OCI-LY7 (cell line): ENCODE results near the gene MAPK4. TPM values are rescaled to one million over a fixed set of nuclear protein-coding genes. Genes with fewer than 3 reads are reported as not detected.

Experiments used
- BruUV-seq: library from RNA; stranded (reverse); fragments of 400-500 nt; replicated peaks from 2 replicates; lab custom pipeline; 2021; lab: Mats Ljungman, UMichigan
- CTCF ChIA-PET: fragments of 300-600 bp; sonication (Branson Sonifier 250); formaldehyde crosslinking; loops from one replicate; lab custom pipeline; 2022; ENCODE audit warnings: antibody characterized with exemption; ENCODE audit not compliant: unreplicated experiment; lab: Charles Lee
- POLR2A ChIA-PET: fragments of 300-600 bp; sonication (Branson Sonifier 250); formaldehyde crosslinking; loops from one replicate; lab custom pipeline; 2022; ENCODE audit warnings: antibody characterized with exemption; lab: Charles Lee
- DNase-seq: peaks from one replicate; pipeline ENCODE4 v3.0.0-alpha.2; 2015; ENCODE audit warnings: low spot score
- H2AFZ ChIP-seq: fragments of 200-600 bp; sonication (generic), shearing (Covaris generic); 2 replicates; pipeline ENCODE4 v1.6.1; 2014; ENCODE audit warnings: mild to moderate bottlenecking, antibody characterized with exemption, low read length, moderate library complexity
- H3K27ac ChIP-seq: fragments of 200-600 bp; sonication (generic); 2 replicates; pipeline ENCODE4 v1.5.1; 2014; ENCODE audit warnings: mixed run types, low read depth, mild to moderate bottlenecking, moderate library complexity, low read length, inconsistent platforms; ENCODE audit not compliant: poor library complexity, severe bottlenecking
- H3K36me3 ChIP-seq: fragments of 200-600 bp; sonication (generic); 2 replicates; pipeline ENCODE4 v1.6.1; 2014; ENCODE audit warnings: mild to moderate bottlenecking, antibody characterized with exemption, low read length, moderate library complexity, mixed read lengths; ENCODE audit not compliant: insufficient read depth
- H3K4me1 ChIP-seq: fragments of 200-600 bp; sonication (generic); 2 replicates; pipeline ENCODE4 v1.5.1; 2014; ENCODE audit warnings: mild to moderate bottlenecking, low read length; ENCODE audit not compliant: insufficient read depth, poor library complexity, severe bottlenecking
- H3K4me2 ChIP-seq: fragments of 200-600 bp; sonication (generic); 2 replicates; pipeline ENCODE4 v1.6.1; 2014; ENCODE audit warnings: mild to moderate bottlenecking, low read length
- H3K4me3 ChIP-seq: fragments of 200-600 bp; sonication (generic); 2 replicates; pipeline ENCODE4 v1.5.1; 2014; ENCODE audit warnings: mild to moderate bottlenecking, low read depth, low read length; ENCODE audit not compliant: poor library complexity, severe bottlenecking
- H3K79me2 ChIP-seq: fragments of 200-600 bp; sonication (generic); 2 replicates; pipeline ENCODE4 v1.6.1; 2016; ENCODE audit warnings: low read depth, mild to moderate bottlenecking, low read length, moderate library complexity, mixed read lengths; ENCODE audit not compliant: insufficient read depth
- H3K9me2 ChIP-seq: fragments of 200-600 bp; sonication (generic); 2 replicates; pipeline ENCODE4 v1.6.1; 2016; ENCODE audit warnings: mild to moderate bottlenecking, low read length, mixed read lengths; ENCODE audit not compliant: insufficient read depth
- H3K9me3 ChIP-seq: fragments of 200-600 bp; sonication (generic); 2 replicates; pipeline ENCODE4 v1.6.1; 2014; ENCODE audit warnings: mild to moderate bottlenecking, mixed run types, low read length, mixed read lengths
- H4K20me1 ChIP-seq: fragments of 200-600 bp; sonication (generic); 2 replicates; pipeline ENCODE4 v1.6.1; 2014; ENCODE audit warnings: mild to moderate bottlenecking, antibody characterized with exemption, low read length, moderate library complexity, mixed read lengths; ENCODE audit not compliant: insufficient read depth
- CTCF ChIP-seq: fragments of 200-600 bp; sonication (generic); conservative IDR thresholded peaks from 2 replicates; pipeline ENCODE4 v1.5.1; 2014; ENCODE audit warnings: mild to moderate bottlenecking, antibody characterized with exemption, low read length, moderate library complexity, mixed read lengths
- EZH2phosphoT487 ChIP-seq: fragments of 200-600 bp; sonication (generic); IDR thresholded peaks from 2 replicates; pipeline ENCODE4 v1.6.1; 2018; ENCODE audit warnings: low read depth, borderline replicate concordance, mild to moderate bottlenecking, mixed run types, antibody characterized with exemption, low read length, moderate library complexity, mixed read lengths
- intact Hi-C: fragments of 100-400 bp; cut with micrococcal nuclease; formaldehyde crosslinking; loops from one replicate; pipeline ENCODE4 v1.10.0; 2022; ENCODE audit not compliant: unreplicated experiment
- total RNA-seq, 2 experiments: library from RNA; depleted of rRNA in 1 of 2; stranded (reverse); fragments of >200 nt in 1 of 2; shearing (Covaris generic) in 1 of 2; gene quantifications; 2 replicates each; pipeline ENCODE4 v1.2.3, GENCODE V29; 2014 to 2022

Gene MAPK4
- total RNA-seq, 2 experiments from 2014 or later, result not detected

GRCh38 chr18:50610349-50610748 lies 50.5 kb downstream of the MAPK4 start:
- no peaks in the 10 kb centered on the region for H3K9me2 ChIP-seq
- POLR2A ChIA-PET, result no interaction called here
- no peaks in the 10 kb centered on the region for H3K4me1 ChIP-seq
- no peak overlapping the region for H3K4me3 ChIP-seq
- H4K20me1 ChIP-seq, result no peaks in the 10 kb centered on the region
- TF ChIP-seq EZH2phosphoT487 (no peak), CTCF (peak; percentile 31; the same call in 1 of the 2 replicates)
- no peak overlapping the region for H3K4me2 ChIP-seq
- CTCF ChIA-PET, result no interaction called here
- no TSS peak for BruUV-seq
- H3K9me3 ChIP-seq, result no peaks in the 10 kb centered on the region
- no peaks in the 10 kb centered on the region for H3K36me3 ChIP-seq
- no peak for DNase-seq
- intact Hi-C loops, result no loop called here
- no peaks in the 10 kb centered on the region for H3K79me2 ChIP-seq
- H3K27ac ChIP-seq, result no peak overlapping the region
- H2AFZ ChIP-seq, result no peak overlapping the region

GRCh38 chr18:50611529-50611941 lies 51.6 kb downstream of the MAPK4 start:
- no peaks in the 10 kb centered on the region for H3K79me2 ChIP-seq
- no peak for DNase-seq
- H3K9me3 ChIP-seq, result no peaks in the 10 kb centered on the region
- no peak overlapping the region for H3K4me3 ChIP-seq
- H3K36me3 ChIP-seq, result no peaks in the 10 kb centered on the region
- H3K4me2 ChIP-seq, result no peak overlapping the region
- H3K27ac ChIP-seq, result no peak overlapping the region
- TF ChIP-seq CTCF (no peak), EZH2phosphoT487 (no peak)
- no peaks in the 10 kb centered on the region for H3K9me2 ChIP-seq
- CTCF ChIA-PET, result no interaction called here
- H3K4me1 ChIP-seq, result no peaks in the 10 kb centered on the region
- intact Hi-C loops, result no loop called here
- POLR2A ChIA-PET, result no interaction called here
- H4K20me1 ChIP-seq, result no peaks in the 10 kb centered on the region
- BruUV-seq, result no TSS peak
- no peak overlapping the region for H2AFZ ChIP-seq

- Histone ChIP-seq H3K4me1 (no peaks in the 10 kb centered on the region), H4K20me1 (no peaks in the 10 kb centered on the region), H3K36me3 (no peaks in the 10 kb centered on the region), H3K4me3 (no peak overlapping the region), H3K9me2 (no peaks in the 10 kb centered on the region), H3K79me2 (no peaks in the 10 kb centered on the region), H3K9me3 (no peaks in the 10 kb centered on the region), H2AFZ (no peak overlapping the region), H3K4me2 (no peak overlapping the region), H3K27ac (no peak overlapping the region)
- TF ChIP-seq CTCF (no peak), EZH2phosphoT487 (no peak)
- intact Hi-C loops, result no loop called here
- no peak for DNase-seq
- no TSS peak for BruUV-seq
- ChIA-PET POLR2A (no interaction called here), CTCF (no interaction called here)
Measured at GRCh38 chr18:50614838-50615237, 55.0 kb downstream of the MAPK4 start.
